Neural crest cell (in vitro differentiated cells): Measurements from ENCODE around the gene CALML5. TPM values are rescaled to one million over a fixed set of nuclear protein-coding genes. Genes with fewer than 3 reads are reported as not detected.

Source experiments
- DNase-seq: peaks from one replicate; pipeline ENCODE4 v3.0.0; 2021; ENCODE audit warnings: low read depth, mixed read lengths, low spot score
- H3K27ac Mint-ChIP-seq: one replicate; pipeline ENCODE4 v1.8.0; 2021; ENCODE audit warnings: mild to moderate bottlenecking, mixed read lengths; ENCODE audit not compliant: unreplicated experiment
- H3K27me3 Mint-ChIP-seq: 2 replicates; pipeline ENCODE4 v1.8.0; 2021; ENCODE audit warnings: low read depth, mild to moderate bottlenecking, mixed read lengths
- H3K36me3 Mint-ChIP-seq: 2 replicates; pipeline ENCODE4 v1.8.0; 2021; ENCODE audit warnings: low read depth, mild to moderate bottlenecking, mixed read lengths
- H3K4me1 Mint-ChIP-seq: 2 replicates; pipeline ENCODE4 v1.8.0; 2021; ENCODE audit warnings: mixed read lengths
- H3K4me3 Mint-ChIP-seq: one replicate; pipeline ENCODE4 v1.8.0; 2021; ENCODE audit warnings: mild to moderate bottlenecking, mixed read lengths
- H3K9me3 Mint-ChIP-seq: 2 replicates; pipeline ENCODE4 v1.8.0; 2021; ENCODE audit warnings: mixed read lengths
- CTCF ChIP-seq: fragments of 200-600 bp; sonication (generic); conservative IDR thresholded peaks from 2 replicates; pipeline ENCODE4 v1.5.0; 2021; ENCODE audit warnings: antibody characterized with exemption, mild to moderate bottlenecking
- total RNA-seq: library from RNA; stranded (reverse); gene quantifications from 2 replicates; pipeline ENCODE4 v1.2.1, GENCODE V29; 2021

CALML5 gene
- total RNA-seq, 1 donor from 2014 or later, result not detected

GRCh38 chr10:5540891-5541290 is 41.5 kb upstream of the CALML5 start:
- H3K4me3 Mint-ChIP-seq, result no peak overlapping the region
- H3K27me3 Mint-ChIP-seq, result no peaks in the 10 kb centered on the region
- no peak for TF ChIP-seq CTCF
- peaks cover 7% of the 10 kb centered on the region for H3K9me3 Mint-ChIP-seq
- no peak for DNase-seq
- peaks cover 5% of the 10 kb centered on the region for H3K36me3 Mint-ChIP-seq
- no peak overlapping the region for H3K27ac Mint-ChIP-seq
- H3K4me1 Mint-ChIP-seq, result peaks cover 7% of the 10 kb centered on the region

GRCh38 chr10:5540080-5540479 is 40.7 kb upstream of the CALML5 start:
- no peak for TF ChIP-seq CTCF
- DNase-seq, result no peak
- H3K9me3 Mint-ChIP-seq, result peaks cover 7% of the 10 kb centered on the region
- peaks cover 5% of the 10 kb centered on the region for H3K36me3 Mint-ChIP-seq
- no peak overlapping the region for H3K27ac Mint-ChIP-seq
- H3K4me3 Mint-ChIP-seq, result no peak overlapping the region
- H3K4me1 Mint-ChIP-seq, result peaks cover 7% of the 10 kb centered on the region
- no peaks in the 10 kb centered on the region for H3K27me3 Mint-ChIP-seq

GRCh38 chr10:5538892-5539651 is 39.7 kb upstream of the CALML5 start:
- TF ChIP-seq CTCF, result no peak
- H3K27me3 Mint-ChIP-seq, result no peaks in the 10 kb centered on the region
- H3K27ac Mint-ChIP-seq, result peak overlapping the region; percentile 10
- H3K4me3 Mint-ChIP-seq, result no peak overlapping the region
- peaks cover 5% of the 10 kb centered on the region for H3K36me3 Mint-ChIP-seq
- H3K9me3 Mint-ChIP-seq, result peaks cover 7% of the 10 kb centered on the region
- peaks cover 13% of the 10 kb centered on the region for H3K4me1 Mint-ChIP-seq
- no peak for DNase-seq

- no peak overlapping the region for H3K4me3 Mint-ChIP-seq
- peaks cover 13% of the 10 kb centered on the region for H3K4me1 Mint-ChIP-seq
- TF ChIP-seq CTCF, result no peak
- H3K36me3 Mint-ChIP-seq, result peaks cover 2% of the 10 kb centered on the region
- DNase-seq, result no peak
- H3K9me3 Mint-ChIP-seq, result peaks cover 4% of the 10 kb centered on the region
- no peaks in the 10 kb centered on the region for H3K27me3 Mint-ChIP-seq
- H3K27ac Mint-ChIP-seq, result no peak overlapping the region
Observed at GRCh38 chr10:5538446-5538845, 39.1 kb upstream of the CALML5 start.

GRCh38 chr10:5537684-5538083 is 38.3 kb upstream of the CALML5 start:
- Mint-ChIP-seq H3K4me3 (no peak overlapping the region), H3K36me3 (peaks cover 2% of the 10 kb centered on the region), H3K4me1 (peaks cover 13% of the 10 kb centered on the region), H3K27me3 (no peaks in the 10 kb centered on the region), H3K27ac (no peak overlapping the region), H3K9me3 (no peaks in the 10 kb centered on the region)
- no peak for DNase-seq
- no peak for TF ChIP-seq CTCF
